ACC112 (cell line): ENCODE results near the gene ZC3H18.

Source experiments
- H2AFZ ChIP-seq: fragments of 200-600 bp; sonication (generic); one replicate; pipeline ENCODE4 v1.6.0; 2017; ENCODE audit warnings: antibody characterized with exemption, low read length; ENCODE audit not compliant: unreplicated experiment
- H3K27ac ChIP-seq: fragments of 200-600 bp; sonication (generic); 2 replicates; pipeline ENCODE4 v1.5.1; 2014; ENCODE audit warnings: low read depth, mild to moderate bottlenecking, antibody characterized with exemption, low read length, moderate library complexity
- H3K27me3 ChIP-seq: fragments of 200-600 bp; sonication (generic); 2 replicates; pipeline ENCODE4 v1.6.1; 2014; ENCODE audit warnings: mild to moderate bottlenecking, antibody characterized with exemption, low read length, moderate library complexity, mixed read lengths; ENCODE audit not compliant: insufficient read depth
- H3K36me3 ChIP-seq: fragments of 200-600 bp; sonication (generic); 2 replicates; pipeline ENCODE4 v1.6.1; 2016; ENCODE audit warnings: mild to moderate bottlenecking, antibody characterized with exemption, low read length, moderate library complexity, mixed read lengths; ENCODE audit not compliant: insufficient read depth
- H3K4me1 ChIP-seq: fragments of 200-600 bp; sonication (generic); one replicate; pipeline ENCODE4 v1.6.1; 2016; ENCODE audit warnings: low read length, mixed read lengths; ENCODE audit not compliant: insufficient read depth, unreplicated experiment, control insufficient read depth
- H3K4me3 ChIP-seq: fragments of 200-600 bp; sonication (generic); 2 replicates; pipeline ENCODE4 v1.5.1; 2014; ENCODE audit warnings: mild to moderate bottlenecking, low read depth, low read length
- H3K79me2 ChIP-seq: fragments of 200-600 bp; sonication (generic); one replicate; pipeline ENCODE4 v1.6.0; 2016; ENCODE audit warnings: low read length; ENCODE audit not compliant: control insufficient read depth, unreplicated experiment, insufficient read depth

The ZC3H18 gene

DNA sequence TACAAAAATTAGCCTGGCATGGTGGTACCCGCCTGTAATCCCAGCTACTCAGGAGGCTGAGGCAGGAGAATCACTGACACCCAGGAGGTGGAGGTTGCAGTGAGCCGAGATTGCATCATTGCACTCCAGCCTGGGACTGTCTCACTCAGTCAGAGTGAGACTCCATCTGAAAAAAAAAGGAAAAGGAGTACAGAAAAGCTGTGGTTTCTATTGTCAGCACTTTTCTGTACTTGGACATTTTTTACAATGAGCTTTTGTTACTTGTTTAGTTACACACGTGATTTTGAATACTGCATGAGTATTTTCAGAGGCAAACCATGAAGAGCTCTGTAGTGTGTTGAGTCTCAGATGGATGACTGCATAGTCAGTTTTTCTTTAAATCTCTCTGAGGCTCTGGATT, 26.3 kb downstream of the ZC3H18 start:
- peaks cover 25% of the 10 kb centered on the region; the same call in 1 of the 2 replicates for H3K36me3 ChIP-seq

DNA sequence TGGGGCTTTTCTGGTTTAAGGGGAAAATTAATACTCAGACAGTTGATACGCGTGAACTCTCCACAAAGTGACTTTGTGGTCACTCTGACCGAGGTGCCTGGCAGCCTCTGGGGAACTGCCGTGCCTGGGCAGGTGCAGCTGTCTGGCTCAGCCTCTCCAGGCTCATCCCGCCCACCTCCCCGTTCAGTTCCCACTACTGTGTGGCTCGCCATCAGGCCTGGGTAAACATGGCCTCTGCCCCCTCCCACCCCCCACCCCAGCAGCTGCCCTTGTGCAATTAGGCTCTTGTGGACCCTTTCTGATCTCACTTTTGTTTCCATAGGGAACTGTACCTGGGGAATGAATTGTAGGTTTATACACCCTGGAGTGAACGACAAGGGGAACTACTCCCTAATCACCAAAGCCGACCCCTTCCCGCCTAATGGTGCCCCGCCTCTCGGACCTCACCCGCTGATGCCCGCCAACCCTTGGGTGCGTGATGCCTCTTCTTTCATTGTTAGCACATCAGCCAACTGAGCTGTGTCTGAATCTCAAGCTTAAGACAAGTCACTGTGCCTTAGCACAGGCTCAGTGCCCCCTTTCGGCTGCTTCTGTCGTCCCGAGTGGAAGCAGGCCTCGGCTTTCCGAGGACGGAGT, 27.8 kb downstream of the ZC3H18 start:
- Histone ChIP-seq H2AFZ (no peak overlapping the region), H3K79me2 (no peaks in the 10 kb centered on the region), H3K27ac (no peak overlapping the region), H3K4me1 (no peaks in the 10 kb centered on the region), H3K4me3 (no peak overlapping the region), H3K36me3 (peaks cover 34% of the 10 kb centered on the region; the same call in 1 of the 2 replicates), H3K27me3 (no peaks in the 10 kb centered on the region)

More for the DNA sequence above, 26.3 kb downstream of the ZC3H18 start:
- Histone ChIP-seq H2AFZ (no peak overlapping the region), H3K27me3 (no peaks in the 10 kb centered on the region), H3K27ac (no peak overlapping the region), H3K4me3 (no peak overlapping the region), H3K79me2 (peaks cover 3% of the 10 kb centered on the region), H3K4me1 (no peaks in the 10 kb centered on the region)

DNA sequence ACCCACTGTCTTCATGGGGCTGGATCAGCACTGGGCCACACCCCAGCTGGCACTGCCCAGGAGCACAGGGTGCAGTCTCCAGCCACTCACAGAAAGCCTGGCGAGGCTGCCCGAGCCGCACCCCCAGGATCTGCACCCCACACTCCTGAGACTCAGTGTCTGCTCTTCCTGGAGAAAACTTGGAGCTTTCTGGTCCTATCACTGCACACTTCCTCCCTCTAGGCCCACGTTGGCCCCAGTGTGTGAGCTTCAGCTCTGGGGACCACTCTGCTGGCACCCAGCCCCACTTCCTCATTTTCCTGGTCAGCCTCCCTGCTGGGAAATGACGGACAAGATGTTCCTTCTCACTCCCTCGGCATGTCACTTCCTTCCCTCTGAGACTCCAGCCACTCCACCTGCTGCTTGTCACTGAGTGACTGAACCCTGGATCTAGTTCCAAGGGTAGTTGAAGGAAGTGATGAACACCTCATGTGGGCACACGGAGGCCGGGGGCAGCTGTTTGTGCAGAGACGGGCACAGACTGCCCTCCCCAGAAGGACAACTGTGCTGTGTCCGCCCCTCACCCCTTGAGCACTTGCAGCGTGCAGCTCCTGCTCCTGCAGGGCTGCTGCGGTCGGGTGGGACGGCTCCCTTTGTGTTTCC, 29.0 kb downstream of the ZC3H18 start:
- Histone ChIP-seq H3K79me2 (no peaks in the 10 kb centered on the region), H3K27ac (no peak overlapping the region), H2AFZ (no peak overlapping the region), H3K4me1 (no peaks in the 10 kb centered on the region), H3K4me3 (no peak overlapping the region), H3K27me3 (no peaks in the 10 kb centered on the region), H3K36me3 (peaks cover 31% of the 10 kb centered on the region; the same call in 1 of the 2 replicates)

DNA sequence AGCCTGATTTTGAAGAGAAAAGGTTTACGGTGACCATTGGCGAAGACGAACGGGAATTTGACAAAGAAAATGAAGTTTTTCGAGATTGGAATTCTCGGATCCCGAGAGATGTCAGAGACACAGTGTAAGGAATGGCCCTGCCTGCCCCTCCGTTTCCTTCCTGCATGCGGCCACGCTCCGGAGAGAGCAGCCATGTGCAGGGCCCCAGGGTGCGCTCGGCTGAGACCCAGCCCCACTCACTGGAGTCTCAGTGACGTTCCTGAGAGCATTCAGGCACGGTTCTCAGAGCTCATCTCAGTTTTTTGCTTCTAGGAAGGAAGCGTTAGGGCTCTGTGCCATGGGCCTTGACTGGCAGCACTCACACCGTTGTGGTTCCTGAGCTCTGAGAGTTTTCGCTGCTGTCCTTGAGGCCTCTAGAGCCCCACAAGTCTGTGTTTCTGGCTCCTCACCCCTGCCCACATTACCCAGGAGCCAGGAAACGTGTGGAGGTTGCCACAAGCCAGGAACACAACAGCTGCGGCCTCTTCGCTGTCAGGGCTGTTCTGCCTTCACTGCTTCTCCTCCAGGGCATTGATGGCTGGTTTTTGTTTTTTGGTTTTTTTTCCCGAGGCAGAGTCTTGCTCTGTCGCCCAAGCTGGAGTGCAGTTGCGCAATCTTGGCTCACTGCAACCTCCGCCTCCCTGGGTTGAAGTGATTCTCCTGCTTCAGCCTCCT, 29.8 kb downstream of the ZC3H18 start:
- H3K4me3 ChIP-seq, result no peak overlapping the region
- H3K27me3 ChIP-seq, result no peaks in the 10 kb centered on the region
- peaks cover 31% of the 10 kb centered on the region; the same call in 1 of the 2 replicates for H3K36me3 ChIP-seq
- H3K79me2 ChIP-seq, result no peaks in the 10 kb centered on the region
- H3K4me1 ChIP-seq, result no peaks in the 10 kb centered on the region
- H3K27ac ChIP-seq, result no peak overlapping the region
- no peak overlapping the region for H2AFZ ChIP-seq

DNA sequence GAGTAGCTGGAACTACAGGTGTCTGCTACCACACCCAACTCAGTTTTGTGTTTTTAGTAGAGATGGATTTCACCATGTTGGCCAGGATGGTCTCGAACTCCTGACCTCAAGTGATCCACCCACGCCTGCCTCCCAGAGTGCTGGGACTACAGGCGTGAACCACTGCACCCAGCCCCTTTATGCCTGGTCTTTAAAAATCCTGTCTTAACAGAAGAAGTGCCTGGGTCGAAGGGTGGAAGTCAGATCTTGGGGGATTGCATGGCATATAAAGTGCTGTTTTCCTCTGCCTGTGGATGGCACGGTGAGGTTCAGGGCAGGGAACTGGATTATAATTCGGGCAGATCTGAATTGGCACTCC, 30.3 kb downstream of the ZC3H18 start:
- Histone ChIP-seq H3K4me3 (no peak overlapping the region), H3K79me2 (no peaks in the 10 kb centered on the region), H3K27ac (no peak overlapping the region), H3K4me1 (no peaks in the 10 kb centered on the region), H3K27me3 (no peaks in the 10 kb centered on the region), H3K36me3 (peaks cover 31% of the 10 kb centered on the region; the same call in 1 of the 2 replicates), H2AFZ (no peak overlapping the region)

DNA sequence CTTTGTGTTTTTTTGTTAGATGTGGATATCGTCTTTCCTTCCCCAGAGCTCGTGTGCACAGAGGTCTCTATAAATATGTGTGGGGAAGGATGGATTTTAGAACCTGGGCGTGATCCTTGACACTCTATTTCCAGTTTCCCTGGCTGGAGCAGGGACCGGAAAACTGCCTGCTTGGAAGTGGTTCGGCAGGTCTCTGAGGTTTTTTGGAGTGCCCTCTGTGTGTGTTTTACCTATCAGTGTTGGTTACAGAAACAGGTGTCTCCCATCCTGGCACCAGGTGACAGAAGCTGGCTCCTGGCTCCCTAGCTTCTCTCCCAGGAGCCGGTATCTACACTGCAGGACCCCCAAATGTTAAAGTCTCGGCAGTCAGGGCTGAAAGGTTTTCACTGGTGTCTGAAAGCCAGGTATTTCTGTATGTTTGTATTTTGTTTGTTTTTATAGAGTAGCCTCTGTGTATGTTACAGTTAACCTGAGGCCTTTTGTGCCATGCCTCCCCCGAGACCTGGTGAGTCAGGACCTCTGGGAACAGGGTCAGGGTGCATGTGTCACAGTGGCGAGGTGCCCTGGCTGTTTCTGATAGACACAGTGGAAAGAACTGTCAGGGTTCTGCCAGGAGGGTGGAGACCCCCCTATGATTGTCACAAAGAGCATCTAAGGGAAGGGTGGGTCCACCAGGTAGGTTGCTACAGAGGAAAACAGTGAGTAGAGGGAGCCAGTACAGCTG, 31.3 kb downstream of the ZC3H18 start:
- Histone ChIP-seq H3K4me3 (no peak overlapping the region), H2AFZ (no peak overlapping the region), H3K4me1 (no peaks in the 10 kb centered on the region), H3K36me3 (peaks cover 28% of the 10 kb centered on the region; the same call in 1 of the 2 replicates), H3K79me2 (no peaks in the 10 kb centered on the region), H3K27me3 (no peaks in the 10 kb centered on the region), H3K27ac (no peak overlapping the region)

DNA sequence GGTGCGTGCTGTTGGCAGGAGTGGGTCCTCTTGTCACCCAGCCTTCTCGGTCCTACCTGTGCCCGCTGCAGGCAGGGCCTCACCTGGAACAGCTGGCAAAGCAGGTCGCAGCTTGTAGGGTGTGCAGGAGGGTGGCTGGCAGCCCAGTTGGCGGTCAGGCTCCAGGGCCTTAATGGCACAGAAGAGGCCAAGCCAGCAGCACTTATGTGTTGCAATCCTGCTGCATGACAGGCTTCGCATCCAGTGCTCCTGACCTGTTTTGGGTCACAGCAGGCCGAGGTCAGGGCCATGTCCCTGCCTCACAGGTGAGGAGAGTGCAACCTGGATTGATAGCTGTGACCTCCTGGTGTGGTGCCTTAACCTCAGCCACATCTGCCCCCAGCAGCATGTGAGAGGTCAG, 31.9 kb downstream of the ZC3H18 start:
- Histone ChIP-seq H3K27me3 (no peaks in the 10 kb centered on the region), H3K79me2 (no peaks in the 10 kb centered on the region), H3K27ac (no peak overlapping the region), H3K4me1 (no peaks in the 10 kb centered on the region), H2AFZ (no peak overlapping the region), H3K4me3 (no peak overlapping the region), H3K36me3 (peaks cover 28% of the 10 kb centered on the region; the same call in 1 of the 2 replicates)

DNA sequence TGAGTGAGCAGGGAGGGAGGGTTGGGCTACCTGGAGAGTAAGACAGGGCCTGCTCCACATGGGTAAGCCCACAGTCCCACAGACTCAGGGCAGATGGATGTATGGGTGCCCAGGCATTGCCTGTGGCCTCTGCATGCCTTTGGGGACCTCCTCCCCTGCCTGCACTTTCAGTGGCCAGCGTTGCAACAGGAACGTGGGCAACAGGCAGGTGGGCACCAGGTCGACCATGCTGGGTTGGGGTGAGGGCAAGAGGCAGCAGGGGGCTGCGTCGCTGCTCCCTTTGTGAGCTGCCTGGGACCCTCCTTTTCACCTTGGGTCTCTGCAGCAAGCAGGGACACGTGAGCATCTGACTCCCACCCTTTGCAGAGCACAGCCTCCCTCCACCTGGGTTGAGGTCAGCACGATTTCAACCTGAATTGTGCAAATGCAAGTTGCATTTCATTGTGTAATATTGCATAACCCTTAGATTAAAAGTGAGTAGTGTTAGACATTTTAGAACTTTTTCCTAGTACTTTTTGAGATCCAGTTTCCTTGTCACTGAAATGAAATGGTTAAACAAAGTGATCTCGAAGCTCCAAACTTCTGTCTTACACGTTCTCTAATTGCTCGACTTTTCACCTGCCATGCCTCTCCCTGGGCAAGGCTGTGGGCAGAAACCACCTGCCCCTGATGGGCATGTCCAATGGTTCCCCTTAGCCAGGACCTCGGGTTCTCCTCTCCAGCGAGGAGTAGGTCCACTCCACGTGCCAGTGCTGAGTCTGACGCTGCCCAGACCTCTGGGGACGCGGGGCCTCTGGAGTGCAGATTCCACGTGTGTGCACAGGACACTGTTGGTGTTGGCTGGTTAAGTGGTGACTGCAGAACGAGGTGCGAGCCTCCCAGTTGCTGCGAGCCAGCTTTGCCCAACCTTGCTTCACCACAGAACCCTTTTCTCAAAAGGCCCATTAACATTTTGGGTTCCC, 35.3 kb downstream of the ZC3H18 start:
- Histone ChIP-seq H3K36me3 (peaks cover 15% of the 10 kb centered on the region; the same call in 1 of the 2 replicates), H3K79me2 (no peaks in the 10 kb centered on the region)

DNA sequence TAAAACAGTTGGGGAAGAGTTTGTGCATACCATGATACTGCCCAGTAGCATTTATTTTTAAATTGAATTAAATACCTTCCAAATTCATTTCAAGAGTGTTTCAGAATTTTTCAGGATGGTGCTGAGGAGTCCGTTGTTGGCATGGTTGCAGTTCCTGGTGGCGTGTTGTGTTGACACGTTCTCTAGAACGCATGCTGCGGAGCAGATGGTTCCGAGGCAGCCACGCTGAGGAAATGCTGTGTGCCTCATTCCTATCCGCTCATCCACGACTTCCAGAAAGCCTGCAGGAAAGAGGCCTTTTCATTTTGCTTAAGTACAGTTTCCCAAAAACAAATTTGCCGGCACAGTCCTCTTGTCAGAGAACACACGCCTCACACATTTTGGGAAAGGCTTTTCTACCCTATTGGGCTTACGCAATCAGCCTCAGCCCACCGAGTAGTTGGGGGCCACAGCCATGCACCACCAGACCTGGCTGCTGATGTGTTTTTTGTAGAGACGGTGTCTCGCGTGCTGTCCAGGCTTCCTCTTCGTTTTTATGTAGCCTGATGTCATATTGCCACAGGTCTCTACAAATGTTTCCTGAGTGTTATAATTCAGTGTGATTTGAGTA, 36.0 kb downstream of the ZC3H18 start:
- H2AFZ ChIP-seq, result no peak overlapping the region
- no peaks in the 10 kb centered on the region for H3K4me1 ChIP-seq
- H3K4me3 ChIP-seq, result no peak overlapping the region
- no peak overlapping the region for H3K27ac ChIP-seq
- H3K36me3 ChIP-seq, result peaks cover 15% of the 10 kb centered on the region; the same call in 1 of the 2 replicates
- no peaks in the 10 kb centered on the region for H3K79me2 ChIP-seq
- no peaks in the 10 kb centered on the region for H3K27me3 ChIP-seq

More for the DNA sequence above, 35.3 kb downstream of the ZC3H18 start:
- Histone ChIP-seq H2AFZ (no peak overlapping the region), H3K4me3 (no peak overlapping the region), H3K27me3 (no peaks in the 10 kb centered on the region), H3K27ac (no peak overlapping the region), H3K4me1 (no peaks in the 10 kb centered on the region)
